Neural cell (in vitro differentiated cells): ENCODE data around the gene C10orf95. TPM values are rescaled to one million over a fixed set of nuclear protein-coding genes. Genes with fewer than 3 reads are reported as not detected.

ENCODE experiments used
- H2AFZ ChIP-seq: fragments of 200-600, 300-800 bp; sonication (generic), shearing (Covaris generic); 2 replicates; pipeline ENCODE4 v1.6.0; 2014; ENCODE audit warnings: low read depth, mild to moderate bottlenecking, antibody characterized with exemption, low read length, moderate library complexity
- H3F3A ChIP-seq: fragments of 200-600 bp; shearing (Covaris generic); 2 replicates; pipeline ENCODE4 v1.6.1; 2016; ENCODE audit warnings: mild to moderate bottlenecking, moderate library complexity, mixed read lengths, antibody characterized with exemption, low read length; ENCODE audit not compliant: insufficient read depth, poor library complexity, severe bottlenecking
- H3K27ac ChIP-seq: fragments of 200-600, 300-800 bp; sonication (generic), shearing (Covaris generic); 2 replicates; pipeline ENCODE4 v1.5.1; 2014; ENCODE audit warnings: mild to moderate bottlenecking, low read length, moderate library complexity
- H3K27me3 ChIP-seq: fragments of 300-800, 200-600 bp; sonication (generic), shearing (Covaris generic); 2 replicates; pipeline ENCODE4 v1.6.0; 2014; ENCODE audit warnings: mild to moderate bottlenecking, low read depth, low read length, moderate library complexity; ENCODE audit not compliant: insufficient read depth
- H3K36me3 ChIP-seq: fragments of 300-800, 200-600 bp; sonication (generic), shearing (Covaris generic); 2 replicates; pipeline ENCODE4 v1.5.1; 2014; ENCODE audit warnings: mild to moderate bottlenecking, antibody characterized with exemption, low read length, moderate library complexity; ENCODE audit not compliant: insufficient read depth
- H3K4me2 ChIP-seq: fragments of 300-800, 200-600 bp; sonication (generic), shearing (Covaris generic); 2 replicates; pipeline ENCODE4 v1.6.0; 2014; ENCODE audit warnings: mild to moderate bottlenecking, low read length
- H3K4me3 ChIP-seq: fragments of 300-800, 200-600 bp; sonication (generic), shearing (Covaris generic); 2 replicates; pipeline ENCODE4 v1.5.1; 2014; ENCODE audit warnings: mild to moderate bottlenecking, low read length, moderate library complexity
- H3K79me2 ChIP-seq: fragments of 200-600 bp; shearing (Covaris generic); replicated peaks from 2 replicates; pipeline ENCODE4 v1.6.0; 2014; ENCODE audit warnings: mild to moderate bottlenecking, low read length, moderate library complexity; ENCODE audit not compliant: insufficient read depth
- H3K9ac ChIP-seq: fragments of 300-800, 200-600 bp; sonication (generic), shearing (Covaris generic); 2 replicates; pipeline ENCODE4 v1.6.1; 2016; ENCODE audit warnings: mild to moderate bottlenecking, low read length, mixed read lengths
- H3K9me2 ChIP-seq: fragments of 200-600 bp; shearing (Covaris generic); 2 replicates; pipeline ENCODE4 v1.6.1; 2016; ENCODE audit warnings: mild to moderate bottlenecking, low read length, mixed read lengths; ENCODE audit not compliant: insufficient read depth
- H3K9me3 ChIP-seq: fragments of 200-600, 300-800 bp; sonication (generic), shearing (Covaris generic); 2 replicates; pipeline ENCODE4 v1.6.1; 2016; ENCODE audit warnings: mild to moderate bottlenecking, mixed run types, low read length, moderate library complexity, mixed read lengths
- H4K20me1 ChIP-seq: fragments of 200-600 bp; shearing (Covaris generic); 2 replicates; pipeline ENCODE4 v1.6.1; 2016; ENCODE audit warnings: mild to moderate bottlenecking, mixed run types; ENCODE audit not compliant: insufficient read depth
- CTCF ChIP-seq: fragments of 450-650 bp; IDR thresholded peaks from 2 replicates; pipeline ENCODE4 v1.5.1; 2014; ENCODE audit warnings: antibody characterized with exemption, mild to moderate bottlenecking, moderate library complexity; ENCODE audit not compliant: poor library complexity, severe bottlenecking
- EP300 ChIP-seq: fragments of 450-650 bp; conservative IDR thresholded peaks from 2 replicates; pipeline ENCODE4 v1.6.1; 2014; ENCODE audit warnings: antibody characterized with exemption, mild to moderate bottlenecking, moderate library complexity; ENCODE audit not compliant: poor library complexity, severe bottlenecking
- EZH2 ChIP-seq: fragments of 200-600, 300-800 bp; shearing (Covaris generic), sonication (generic); IDR thresholded peaks from 2 replicates; pipeline ENCODE4 v1.6.1; 2014; ENCODE audit warnings: antibody characterized with exemption, low read length, borderline replicate concordance, mild to moderate bottlenecking; ENCODE audit not compliant: insufficient read depth, poor library complexity, severe bottlenecking
- MXI1 ChIP-seq: fragments of 450-650 bp; conservative IDR thresholded peaks from 2 replicates; pipeline ENCODE4 v1.6.1; 2014; ENCODE audit warnings: antibody characterized with exemption, mild to moderate bottlenecking; ENCODE audit not compliant: poor library complexity, severe bottlenecking
- POLR2AphosphoS5 ChIP-seq: IDR thresholded peaks from 2 replicates; pipeline ENCODE4 v1.6.1; 2012
- RAD21 ChIP-seq: fragments of 450-650 bp; conservative IDR thresholded peaks from 2 replicates; pipeline ENCODE4 v1.6.1; 2014; ENCODE audit warnings: antibody characterized with exemption, mild to moderate bottlenecking, moderate library complexity
- SMC3 ChIP-seq: fragments of 450-650 bp; conservative IDR thresholded peaks from 2 replicates; pipeline ENCODE4 v1.6.1; 2014; ENCODE audit warnings: antibody characterized with exemption, mild to moderate bottlenecking, moderate library complexity; ENCODE audit not compliant: poor library complexity
- TAF1 ChIP-seq: IDR thresholded peaks from 2 replicates; pipeline ENCODE4 v1.6.1; 2012; ENCODE audit warnings: low read depth
- polyA plus RNA-seq: library from polyadenylated mRNA; depleted of rRNA; stranded (reverse); fragments of >200 nt; gene quantifications from 2 replicates; pipeline ENCODE4 v1.2.3, GENCODE V29; 2014
- TF ChIP-seq, protein P1 (sequence below): IDR thresholded peaks from 2 replicates; pipeline ENCODE4 v1.6.1; 2012; ENCODE audit warnings: borderline replicate concordance

The C10orf95 gene
- polyA plus RNA-seq, 1 donor from 2014 or later = not detected

GRCh38 chr10:102420714-102421506 is 30.4 kb downstream of the C10orf95 start, which contains the start of gene FBXL15:
Gene FBXL15 (plus strand): TSS chr10:102420836. CDS start chr10:102421130, 294 bp downstream.
- Histone ChIP-seq H3K9ac (peak within 1 kb of the TSS; percentile 84), H3K9me2 (no peaks in the 10 kb centered on the region), H3K79me2 (peaks cover 5% of the 10 kb centered on the region), H3K4me2 (peak within 1 kb of the TSS; percentile 91), H3K9me3 (no peaks in the 10 kb centered on the region), H4K20me1 (no peaks in the 10 kb centered on the region), H3K27ac (peak within 1 kb of the TSS; percentile 93), H2AFZ (peak within 1 kb of the TSS; percentile 69), H3K36me3 (no peaks in the 10 kb centered on the region), H3F3A (peaks cover 6% of the 10 kb centered on the region), H3K4me3 (peak within 1 kb of the TSS; percentile 97), H3K27me3 (no peaks in the 10 kb centered on the region)
- TF ChIP-seq, protein P1, sequence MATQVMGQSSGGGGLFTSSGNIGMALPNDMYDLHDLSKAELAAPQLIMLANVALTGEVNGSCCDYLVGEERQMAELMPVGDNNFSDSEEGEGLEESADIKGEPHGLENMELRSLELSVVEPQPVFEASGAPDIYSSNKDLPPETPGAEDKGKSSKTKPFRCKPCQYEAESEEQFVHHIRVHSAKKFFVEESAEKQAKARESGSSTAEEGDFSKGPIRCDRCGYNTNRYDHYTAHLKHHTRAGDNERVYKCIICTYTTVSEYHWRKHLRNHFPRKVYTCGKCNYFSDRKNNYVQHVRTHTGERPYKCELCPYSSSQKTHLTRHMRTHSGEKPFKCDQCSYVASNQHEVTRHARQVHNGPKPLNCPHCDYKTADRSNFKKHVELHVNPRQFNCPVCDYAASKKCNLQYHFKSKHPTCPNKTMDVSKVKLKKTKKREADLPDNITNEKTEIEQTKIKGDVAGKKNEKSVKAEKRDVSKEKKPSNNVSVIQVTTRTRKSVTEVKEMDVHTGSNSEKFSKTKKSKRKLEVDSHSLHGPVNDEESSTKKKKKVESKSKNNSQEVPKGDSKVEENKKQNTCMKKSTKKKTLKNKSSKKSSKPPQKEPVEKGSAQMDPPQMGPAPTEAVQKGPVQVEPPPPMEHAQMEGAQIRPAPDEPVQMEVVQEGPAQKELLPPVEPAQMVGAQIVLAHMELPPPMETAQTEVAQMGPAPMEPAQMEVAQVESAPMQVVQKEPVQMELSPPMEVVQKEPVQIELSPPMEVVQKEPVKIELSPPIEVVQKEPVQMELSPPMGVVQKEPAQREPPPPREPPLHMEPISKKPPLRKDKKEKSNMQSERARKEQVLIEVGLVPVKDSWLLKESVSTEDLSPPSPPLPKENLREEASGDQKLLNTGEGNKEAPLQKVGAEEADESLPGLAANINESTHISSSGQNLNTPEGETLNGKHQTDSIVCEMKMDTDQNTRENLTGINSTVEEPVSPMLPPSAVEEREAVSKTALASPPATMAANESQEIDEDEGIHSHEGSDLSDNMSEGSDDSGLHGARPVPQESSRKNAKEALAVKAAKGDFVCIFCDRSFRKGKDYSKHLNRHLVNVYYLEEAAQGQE = no peak
- TF ChIP-seq POLR2AphosphoS5 = peak; percentile 78
- peak; percentile 27 for TF ChIP-seq SMC3
- peak; percentile 40 for TF ChIP-seq EP300
- TF ChIP-seq TAF1 = peak; percentile 40
- TF ChIP-seq MXI1 = peak; percentile 67
- TF ChIP-seq EZH2 = no peak

GRCh38 chr10:102420181-102420713 is 31.1 kb downstream of the C10orf95 start:
- no peaks in the 10 kb centered on the region for H3K9me2 ChIP-seq
- peak overlapping the region; percentile 84 for H3K9ac ChIP-seq
- H3K4me2 ChIP-seq = peak overlapping the region; percentile 91
- H3K27ac ChIP-seq = peak overlapping the region; percentile 93
- H3K36me3 ChIP-seq = no peaks in the 10 kb centered on the region
- H3K9me3 ChIP-seq = no peaks in the 10 kb centered on the region
- H3K79me2 ChIP-seq = peaks cover 5% of the 10 kb centered on the region
- H4K20me1 ChIP-seq = no peaks in the 10 kb centered on the region
- H3K4me3 ChIP-seq = peak overlapping the region; percentile 97
- H3K27me3 ChIP-seq = no peaks in the 10 kb centered on the region
- H2AFZ ChIP-seq = peak overlapping the region; percentile 69
- peaks cover 6% of the 10 kb centered on the region for H3F3A ChIP-seq
- TF ChIP-seq RAD21 = no peak
- no peak for TF ChIP-seq EZH2
- no peak for TF ChIP-seq CTCF
- no peak for TF ChIP-seq MXI1
